RKO (cell line): ENCODE results near the gene FBXO3.

Experiments
- DNase-seq: peaks from one replicate; pipeline ENCODE4 v3.0.0-alpha.2; 2016; ENCODE audit warnings: low spot score

The FBXO3 gene

DNA sequence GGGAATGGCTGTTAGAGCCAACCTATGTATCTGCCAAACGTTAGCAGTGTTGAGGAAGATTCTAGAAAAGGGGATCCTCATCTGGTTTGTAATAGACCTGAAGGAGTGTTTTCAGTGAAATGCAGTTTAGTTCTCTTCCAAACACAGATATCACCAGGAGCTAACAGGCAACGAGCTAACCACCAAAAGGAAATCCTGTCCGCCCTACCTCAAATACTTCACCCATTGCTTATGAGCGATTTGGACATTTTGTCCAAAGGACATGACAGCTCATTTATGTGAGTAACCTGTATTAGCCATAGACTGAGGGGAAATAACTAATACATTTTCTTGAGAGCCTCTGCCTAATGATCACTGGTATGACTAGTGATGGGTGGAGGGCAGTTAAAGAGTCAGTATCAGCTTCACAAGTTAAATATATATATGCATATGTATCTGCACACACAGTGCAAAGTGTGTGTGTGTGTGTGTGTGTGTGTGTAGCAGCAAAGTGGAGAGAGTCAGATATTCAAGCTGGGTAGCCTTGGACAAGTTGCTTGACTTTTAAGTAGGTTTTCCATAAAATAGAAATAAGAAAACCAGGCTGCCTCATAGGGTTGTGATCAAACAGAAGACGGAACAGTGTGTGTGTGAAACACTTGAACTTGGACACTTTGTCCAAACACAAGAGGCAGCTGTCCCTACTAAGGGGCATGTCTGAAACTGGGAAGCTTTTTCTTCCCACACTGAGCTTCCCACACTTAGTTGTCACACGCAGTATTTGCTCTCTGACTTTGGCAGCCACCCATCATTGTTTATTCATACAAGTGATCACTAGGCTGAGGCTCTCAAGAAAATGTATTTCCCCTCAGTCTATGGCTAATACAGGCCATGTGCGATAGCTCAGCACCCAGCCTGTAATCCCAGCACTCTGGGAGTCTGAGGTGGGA lies 72.8 kb downstream of the FBXO3 start:
- DNase-seq = peak; percentile 71

DNA sequence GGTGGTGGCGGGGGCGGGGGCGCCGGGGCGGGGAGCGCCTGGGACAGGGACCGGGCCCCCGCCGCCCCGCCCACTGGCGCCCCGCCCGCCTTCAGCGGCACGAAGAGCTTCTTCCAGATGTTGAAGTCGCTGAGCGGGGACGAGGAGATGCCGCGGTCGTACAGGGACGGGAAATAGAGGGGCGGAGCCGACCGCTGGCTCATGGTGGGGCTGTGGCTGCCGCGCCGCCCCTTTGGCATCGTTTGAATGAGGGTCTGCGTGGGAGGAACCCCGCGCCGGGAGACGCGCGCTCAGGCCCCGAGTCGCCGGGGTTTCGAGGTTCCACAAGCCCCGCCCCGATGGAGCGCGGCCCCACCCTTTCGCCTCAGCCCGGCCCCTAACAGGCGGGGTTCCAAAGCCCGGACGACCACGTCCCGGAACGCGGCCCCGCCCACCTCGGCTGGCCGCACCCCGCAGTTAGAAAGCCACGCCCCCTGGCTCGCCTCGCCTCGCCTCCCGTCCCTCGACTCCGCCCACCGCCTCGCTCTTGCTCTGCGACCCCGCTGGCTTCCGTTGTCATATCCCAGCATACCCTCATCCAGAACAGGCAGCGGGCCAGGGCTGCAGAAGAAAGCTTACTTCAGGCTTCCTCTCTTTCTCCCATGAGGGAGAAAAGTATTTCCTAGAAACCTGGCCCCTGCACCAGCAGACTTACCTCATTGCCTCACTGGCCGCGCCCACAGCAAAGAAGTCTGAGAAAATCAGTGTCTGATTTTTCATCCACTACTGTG lies 73.6 kb downstream of the FBXO3 start, which contains the start of gene C11orf91:
Gene C11orf91, minus strand, starts transcription at position 325 of the 770 bp plus-strand sequence. Its CDS starts 86 bp downstream, at position 239.
- peak; percentile 83 for DNase-seq

DNA sequence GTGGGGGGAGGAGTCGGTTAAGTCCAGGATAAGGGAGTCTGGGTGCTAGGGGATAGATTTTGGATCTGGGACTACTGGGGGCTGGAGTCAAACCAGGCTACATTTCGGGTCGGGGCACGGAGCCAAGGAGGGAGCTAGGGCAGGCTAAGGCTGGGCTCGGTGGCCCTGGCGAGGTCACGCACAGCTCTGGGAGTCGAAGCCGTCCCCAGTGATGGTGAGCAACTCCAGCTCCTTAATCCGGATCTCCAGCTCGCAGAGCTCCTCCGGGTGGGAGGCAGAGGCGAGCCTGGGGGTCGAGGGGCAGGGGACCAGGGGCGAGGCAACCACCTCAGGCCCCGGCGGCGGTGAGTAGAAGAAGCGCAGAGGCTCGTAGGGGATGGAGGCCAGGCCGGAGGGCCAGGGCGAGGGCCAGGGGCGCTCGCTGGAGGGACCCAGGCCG lies 74.2 kb downstream of the FBXO3 start:
- DNase-seq = no peak

GRCh38 chr11:33699515-33700062 lies 74.7 kb downstream of the FBXO3 start:
- no peak for DNase-seq

GRCh38 chr11:33698921-33699320 lies 75.4 kb downstream of the FBXO3 start:
- no peak for DNase-seq

DNA sequence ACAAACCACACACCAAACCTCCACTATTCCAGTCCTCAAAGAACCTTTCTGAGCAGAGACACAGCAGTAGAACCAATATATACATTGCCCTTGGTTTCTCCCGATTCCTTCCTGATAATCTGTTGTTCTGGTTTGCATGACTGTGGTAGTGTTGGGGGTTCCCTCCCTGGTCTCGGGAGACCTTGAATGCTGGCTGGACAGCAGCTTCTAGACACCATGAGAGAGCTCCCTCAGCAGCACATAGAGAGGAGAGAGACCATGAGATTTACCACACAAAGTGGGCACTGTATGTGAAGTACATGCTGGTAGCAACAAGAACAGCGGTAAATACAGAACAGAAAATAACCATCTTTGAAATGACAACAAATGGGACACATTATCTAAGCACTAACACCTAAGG lies 76.3 kb downstream of the FBXO3 start:
- no peak for DNase-seq

DNA sequence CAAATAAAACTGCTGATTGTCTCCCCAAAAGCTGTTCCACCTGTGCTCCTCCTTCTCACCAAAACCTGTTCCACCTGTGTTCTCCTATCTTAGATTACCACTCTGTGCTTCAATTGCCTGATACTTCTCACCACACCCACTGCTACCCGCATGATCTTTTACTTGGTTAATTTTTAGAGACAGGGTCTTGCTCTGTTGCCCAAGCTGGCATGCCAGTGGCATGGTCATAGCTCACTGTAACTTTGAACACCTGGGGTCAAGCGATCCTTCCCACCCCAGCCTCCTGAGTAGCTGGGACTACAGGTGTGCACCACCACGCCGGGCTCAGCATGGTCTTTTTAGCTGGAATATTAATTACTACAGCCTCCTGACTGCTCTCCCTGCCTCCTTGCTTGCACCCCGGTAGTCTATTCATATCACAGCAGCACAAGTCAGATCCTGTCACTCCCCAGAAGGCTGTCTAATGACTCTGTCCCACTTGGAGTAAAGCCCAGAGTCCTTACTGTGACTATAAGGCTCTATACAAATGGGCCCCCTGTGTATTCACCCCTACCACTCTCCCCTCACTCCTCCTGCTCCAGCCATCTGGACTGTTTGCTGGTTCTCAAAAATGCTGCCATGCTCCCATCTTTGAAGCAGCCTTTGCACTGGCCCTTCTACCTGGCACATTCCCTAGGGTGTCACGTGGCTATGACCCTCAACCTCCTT lies 77.2 kb downstream of the FBXO3 start:
- no peak for DNase-seq

- DNase-seq = no peak
Measured at GRCh38 chr11:33696411-33696810, 77.9 kb downstream of the FBXO3 start.

DNA sequence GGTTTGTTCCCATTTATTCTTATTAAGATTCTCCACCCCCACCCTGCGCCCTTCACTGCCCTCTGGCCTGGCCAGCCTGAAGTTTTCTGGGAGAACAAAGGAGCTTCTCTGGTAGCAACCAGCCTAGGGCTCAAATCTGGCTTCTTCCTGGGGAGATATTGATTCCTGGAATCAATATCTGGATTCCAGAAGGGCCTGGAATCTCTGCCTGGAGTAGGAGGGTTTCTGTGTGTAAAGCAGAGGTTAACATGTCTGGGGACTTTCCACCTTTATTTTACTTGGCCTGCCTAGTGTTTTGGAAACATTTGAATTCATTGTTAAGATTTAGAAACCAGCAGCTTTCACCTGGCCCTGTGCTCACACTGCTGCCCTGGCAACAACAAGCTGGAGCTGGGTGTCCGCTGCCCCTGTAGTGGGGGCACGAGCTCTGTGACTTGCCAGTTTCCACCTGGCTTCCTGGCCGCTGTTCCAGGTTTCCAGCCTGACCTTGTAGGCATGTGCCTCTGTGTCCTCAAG lies 79.2 kb downstream of the FBXO3 start:
- DNase-seq = no peak

GRCh38 chr11:33694346-33695050 lies 79.8 kb downstream of the FBXO3 start:
- DNase-seq = no peak

GRCh38 chr11:33692541-33692940 lies 81.8 kb downstream of the FBXO3 start:
- no peak for DNase-seq

- peak; percentile 79 for DNase-seq
Measured at GRCh38 chr11:33692013-33692504, 82.3 kb downstream of the FBXO3 start.

DNA sequence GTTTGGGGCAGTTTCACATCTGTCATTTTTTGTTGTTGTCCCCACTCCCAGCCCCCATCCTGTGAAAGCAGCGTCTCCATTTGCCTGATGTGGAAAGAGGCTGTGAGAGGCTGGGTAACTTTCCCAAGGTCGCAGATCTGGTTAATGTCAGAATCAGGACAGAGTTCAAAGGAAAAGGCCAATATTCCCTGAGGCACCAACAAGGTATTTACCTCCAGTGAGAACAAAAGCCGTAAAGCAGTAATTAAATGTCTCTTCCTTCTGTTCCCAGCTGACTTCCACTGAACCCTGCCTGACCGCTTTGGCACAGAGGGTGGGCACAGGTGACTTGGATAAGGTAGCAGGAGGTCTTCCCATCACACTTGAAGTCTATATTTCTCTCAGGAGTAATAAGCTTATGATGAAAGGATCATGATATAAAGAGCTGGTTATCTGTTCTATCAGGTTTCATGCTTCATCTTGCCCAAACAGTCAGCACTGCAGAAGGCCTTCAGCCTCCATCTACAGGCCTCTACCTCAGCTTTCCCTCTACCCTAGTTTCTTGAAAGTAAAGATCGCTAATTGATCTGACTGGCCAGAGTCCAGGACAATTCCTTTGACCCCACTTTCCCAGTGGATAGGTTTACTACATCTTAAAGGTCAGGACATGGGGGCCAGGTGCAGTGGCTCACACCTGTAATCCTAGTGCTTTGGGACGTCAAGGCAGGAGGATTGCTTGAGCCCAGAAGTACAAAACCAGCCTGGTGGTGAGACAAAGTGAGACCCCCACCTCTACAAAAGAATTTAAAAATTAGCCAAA lies 83.1 kb downstream of the FBXO3 start:
- no peak for DNase-seq
